Lower leg skin (tissue), 3 donors: ENCODE results near the gene MRFAP1L1.

Experiments
- CTCF ChIP-seq, 3 donors: fragments of 450-650 bp; IDR thresholded peaks; one replicate each; pipeline ENCODE4 v1.5.1; 2016; ENCODE audit warnings: antibody characterized with exemption in 3 of 3, mild to moderate bottlenecking in 3 of 3, moderate library complexity in 2 of 3
- POLR2A ChIP-seq, 2 donors: fragments of 450-650 bp; IDR thresholded peaks; one replicate each; pipeline ENCODE4 v1.6.1; 2016 to 2017; ENCODE audit warnings: antibody characterized with exemption in 2 of 2, mild to moderate bottlenecking in 1 of 2, moderate library complexity in 1 of 2

GRCh38 chr4:6731318-6731675, 21.6 kb upstream of the MRFAP1L1 start:
- no peak for TF ChIP-seq CTCF (IDR thresholded peaks at IDR 0.05)
- TF ChIP-seq POLR2A (IDR thresholded peaks at IDR 0.05), result no peak
